Stimulated activated CD8-positive, alpha-beta memory T cell treated with anti-CD3 and anti-CD28 coated beads, Interleukin-2, amount 100 ng/mL, for 48 hours (primary cell): ENCODE measurements around the gene PCDHGB7.
"Not testable (repeated sequence)": the region's sequence is repeated elsewhere in the genome, so short reads cannot be mapped to it uniquely, and the experiment has no call there.

Source experiments
- DNase-seq, 2 donors: peaks; one replicate each; pipeline ENCODE4 v3.0.0-alpha.2; 2020; ENCODE audit warnings: low read depth in 2 of 2

The PCDHGB7 gene

GRCh38 chr5:141397756-141398551 is 19.5 kb upstream of the PCDHGB7 start, which contains the start of gene PCDHGB5:
Gene PCDHGB5 (plus strand): TSS chr5:141397947. CDS start chr5:141398128, 181 bp downstream.
- not testable (repeated sequence) for DNase-seq

DNA sequence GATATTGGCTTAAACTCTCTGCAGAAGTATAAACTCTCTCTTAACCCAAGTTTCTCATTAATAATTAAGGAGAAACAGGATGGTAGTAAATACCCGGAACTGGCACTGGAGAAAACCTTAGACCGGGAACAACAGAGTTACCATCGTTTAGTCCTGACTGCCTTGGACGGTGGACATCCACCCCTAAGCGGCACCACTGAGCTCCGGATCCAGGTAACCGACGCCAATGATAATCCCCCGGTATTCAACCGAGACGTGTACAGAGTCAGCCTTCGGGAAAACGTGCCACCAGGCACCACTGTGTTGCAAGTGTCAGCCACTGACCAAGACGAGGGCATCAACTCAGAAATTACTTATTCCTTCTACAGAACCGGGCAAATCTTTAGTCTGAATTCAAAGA is 18.9 kb upstream of the PCDHGB7 start:
- DNase-seq, result no peak

- DNase-seq, result no peak
Measured at GRCh38 chr5:141399555-141400258, 17.8 kb upstream of the PCDHGB7 start.

- no peak for DNase-seq
Measured at GRCh38 chr5:141402553-141403243, 14.8 kb upstream of the PCDHGB7 start, which contains the start of gene PCDHGA9. Gene PCDHGA9 (plus strand): TSS chr5:141402778. CDS start chr5:141402953, 175 bp downstream.

- DNase-seq, result no peak
Measured at GRCh38 chr5:141403387-141403786, 14.1 kb upstream of the PCDHGB7 start.

GRCh38 chr5:141407790-141408505 is 9.5 kb upstream of the PCDHGB7 start, which contains the start of gene PCDHGB6:
Gene PCDHGB6 (plus strand): TSS chr5:141408021. CDS start chr5:141408203, 182 bp downstream.
- not testable (repeated sequence) for DNase-seq

GRCh38 chr5:141409598-141410306 is 7.7 kb upstream of the PCDHGB7 start:
- no peak for DNase-seq

DNA sequence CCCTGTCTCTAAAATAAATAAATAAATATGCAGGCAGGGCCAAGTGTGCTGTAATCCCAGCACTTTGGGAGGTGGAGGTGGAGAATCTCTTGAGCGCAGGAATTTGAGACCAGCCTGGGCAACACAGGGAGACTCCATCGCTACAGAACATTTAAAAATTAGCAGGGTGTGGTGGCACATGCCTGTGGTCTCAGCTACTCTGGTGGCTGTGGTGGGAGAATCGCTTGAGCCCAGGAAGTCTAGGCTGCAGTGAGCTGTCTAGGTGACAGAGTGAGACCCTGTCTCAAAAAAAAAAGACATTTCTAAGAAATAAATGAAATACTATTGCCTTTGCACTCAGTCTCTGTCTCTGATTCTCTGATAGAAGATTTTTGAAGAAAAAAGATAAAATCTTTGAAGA is 5.9 kb upstream of the PCDHGB7 start:
- DNase-seq, result no peak

DNA sequence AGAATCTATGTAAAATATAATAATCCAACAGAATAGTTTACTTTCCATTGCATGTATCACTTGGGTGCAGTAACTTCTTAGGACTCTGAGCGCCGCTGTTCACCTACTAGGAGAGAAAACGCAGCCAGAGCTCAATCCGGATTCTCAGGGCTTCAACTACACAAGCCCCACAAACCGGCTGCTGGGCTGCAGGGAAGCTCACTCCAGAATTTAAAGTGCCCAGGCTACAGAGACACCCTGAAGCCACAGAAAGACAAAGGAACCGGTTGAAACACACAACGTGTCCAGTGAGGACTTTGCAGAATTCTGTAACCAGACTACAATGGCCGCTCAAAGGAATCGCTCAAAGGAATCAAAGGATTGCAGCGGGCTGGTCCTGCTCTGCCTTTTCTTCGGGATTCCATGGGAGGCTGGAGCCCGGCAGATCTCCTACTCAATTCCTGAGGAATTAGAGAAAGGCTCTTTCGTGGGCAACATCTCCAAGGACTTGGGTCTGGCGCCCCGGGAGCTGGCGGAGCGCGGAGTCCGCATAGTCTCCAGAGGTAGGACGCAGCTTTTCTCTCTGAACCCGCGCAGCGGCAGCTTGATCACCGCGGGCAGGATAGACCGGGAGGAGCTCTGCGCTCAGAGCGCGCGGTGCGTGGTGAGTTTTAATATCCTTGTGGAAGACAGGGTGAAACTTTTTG is 4.5 kb upstream of the PCDHGB7 start, which contains the start of gene PCDHGA10:
TSS of gene PCDHGA10 (plus strand) at position 134 of the 686 bp plus-strand sequence. CDS start at position 323, 189 bp downstream.
- DNase-seq, result peak in 1 of 2 donors; percentile 26

DNA sequence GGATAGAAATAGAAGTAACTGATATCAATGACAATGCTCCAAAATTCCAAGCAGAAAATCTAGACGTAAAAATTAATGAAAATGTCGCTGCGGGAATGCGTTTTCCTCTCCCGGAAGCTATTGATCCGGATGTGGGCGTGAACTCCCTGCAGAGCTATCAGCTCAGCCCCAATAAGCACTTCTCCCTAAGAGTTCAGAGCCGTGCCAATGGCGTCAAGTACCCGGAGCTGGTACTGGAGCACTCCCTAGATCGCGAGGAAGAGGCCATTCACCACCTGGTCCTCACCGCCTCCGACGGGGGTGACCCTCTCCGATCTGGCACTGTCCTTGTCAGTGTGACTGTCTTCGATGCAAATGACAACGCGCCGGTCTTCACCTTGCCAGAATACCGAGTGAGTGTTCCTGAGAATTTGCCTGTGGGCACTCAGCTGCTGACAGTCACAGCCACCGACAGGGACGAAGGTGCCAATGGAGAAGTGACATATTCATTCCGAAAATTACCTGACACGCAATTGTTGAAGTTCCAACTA is 3.9 kb upstream of the PCDHGB7 start:
- DNase-seq, result no peak

- DNase-seq, result not testable (repeated sequence)
Measured at GRCh38 chr5:141414548-141415274, 2.8 kb upstream of the PCDHGB7 start.

GRCh38 chr5:141415275-141415618 is 2.2 kb upstream of the PCDHGB7 start:
- not testable (repeated sequence) for DNase-seq

GRCh38 chr5:141419074-141419880 is 1.8 kb downstream of the PCDHGB7 start:
- DNase-seq, result no peak

DNA sequence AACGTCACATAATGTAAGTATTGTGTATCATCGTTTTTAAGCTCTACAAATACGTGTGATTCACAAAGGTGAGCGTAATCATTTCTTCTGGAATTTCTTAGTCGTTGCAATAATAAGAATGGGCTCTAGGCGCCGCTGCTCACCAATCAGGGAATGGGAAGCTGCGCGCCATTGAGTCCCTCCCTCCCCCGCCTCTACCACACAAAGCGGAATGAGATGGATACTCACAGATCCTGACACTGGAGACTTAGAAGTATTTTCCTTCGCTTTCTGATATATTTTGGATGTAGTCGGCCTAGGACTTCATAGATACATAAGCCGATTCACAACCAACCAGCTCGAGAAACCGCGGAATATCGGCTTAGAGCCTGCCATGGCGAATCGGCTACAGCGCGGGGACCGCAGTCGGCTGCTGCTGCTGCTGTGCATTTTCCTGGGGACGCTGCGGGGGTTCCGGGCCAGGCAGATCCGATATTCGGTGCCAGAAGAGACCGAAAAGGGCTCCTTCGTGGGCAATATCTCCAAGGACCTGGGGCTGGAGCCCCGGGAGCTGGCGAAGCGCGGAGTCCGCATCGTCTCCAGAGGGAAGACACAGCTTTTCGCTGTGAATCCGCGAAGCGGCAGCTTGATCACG is 3.5 kb downstream of the PCDHGB7 start, which contains the start of gene PCDHGA11:
TSS of gene PCDHGA11 (plus strand) at position 197 of the 634 bp plus-strand sequence. CDS start at position 374, 177 bp downstream.
- peak in 1 of 2 donors; percentile 45 for DNase-seq

DNA sequence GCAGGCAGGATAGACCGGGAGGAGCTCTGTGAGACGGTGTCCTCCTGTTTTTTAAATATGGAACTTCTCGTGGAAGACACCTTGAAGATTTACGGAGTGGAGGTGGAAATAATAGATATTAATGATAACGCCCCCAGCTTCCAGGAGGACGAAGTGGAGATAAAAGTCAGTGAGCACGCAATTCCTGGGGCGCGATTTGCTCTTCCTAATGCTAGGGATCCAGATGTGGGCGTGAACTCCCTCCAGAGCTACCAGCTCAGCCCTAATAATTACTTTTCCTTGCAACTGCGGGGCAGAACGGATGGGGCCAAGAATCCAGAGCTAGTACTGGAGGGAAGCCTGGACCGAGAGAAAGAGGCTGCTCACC is 4.0 kb downstream of the PCDHGB7 start:
- DNase-seq, result no peak

GRCh38 chr5:141422742-141423291 is 5.3 kb downstream of the PCDHGB7 start:
- DNase-seq, result no peak

DNA sequence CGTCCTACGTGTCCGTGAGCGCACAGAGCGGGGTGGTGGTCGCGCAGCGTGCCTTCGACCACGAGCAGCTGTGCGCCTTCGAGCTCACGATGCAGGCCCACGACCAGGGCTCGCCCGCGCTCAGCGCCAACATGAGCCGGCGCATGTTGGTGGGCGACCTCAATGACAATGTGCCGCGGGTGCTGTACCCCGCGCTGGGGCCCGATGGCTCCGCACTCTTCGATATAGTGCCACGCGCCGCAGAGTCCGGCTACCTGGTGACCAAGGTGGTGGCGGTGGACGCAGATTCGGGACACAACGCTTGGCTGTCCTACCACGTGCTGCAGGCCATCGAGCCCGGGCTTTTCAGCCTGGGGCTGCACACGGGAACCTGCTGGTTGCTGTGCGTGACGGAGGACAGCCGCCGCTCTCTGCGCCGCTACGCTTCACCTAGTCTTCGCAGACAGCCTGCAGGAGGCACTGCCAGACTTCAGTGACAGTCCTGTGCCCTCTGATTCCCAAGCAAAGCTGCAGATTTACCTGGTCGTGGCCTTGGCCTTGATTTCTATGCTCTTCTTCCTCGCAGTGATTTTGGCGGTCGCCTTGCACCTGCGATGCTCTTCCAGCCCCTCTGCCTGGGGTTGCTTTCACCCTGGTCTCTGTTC is 10.4 kb downstream of the PCDHGB7 start:
- DNase-seq, result no peak
